GM23338 (cell line): ENCODE results near the gene LEAP2. TPM values are rescaled to one million over a fixed set of nuclear protein-coding genes. Genes with fewer than 3 reads are reported as not detected.

Source experiments
- ATAC-seq: fragments of 200-7000 bp; cut with Tn5 transposase; 3 replicates; pipeline ENCODE4 v1.9.1; 2020
- DNase-seq: peaks from one replicate; pipeline ENCODE4 v3.0.0-alpha.2; 2015; ENCODE audit warnings: low spot score
- H2AFZ ChIP-seq: fragments of 200-600 bp; sonication (generic); 2 replicates; pipeline ENCODE4 v1.8.0; 2016; ENCODE audit warnings: antibody characterized with exemption, mild to moderate bottlenecking, moderate library complexity
- H3F3A ChIP-seq: fragments of 200-600 bp; sonication (generic); replicated peaks from 2 replicates; pipeline ENCODE4 v1.8.0; 2017; ENCODE audit warnings: antibody characterized with exemption, mixed run types, low read depth
- H3K27ac ChIP-seq: fragments of 200-600 bp; sonication (generic); 2 replicates; pipeline ENCODE4 v1.6.1; 2016; ENCODE audit warnings: low read depth
- H3K27me3 ChIP-seq: fragments of 200-600 bp; sonication (generic); 2 replicates; pipeline ENCODE4 v1.8.0; 2016; ENCODE audit warnings: mild to moderate bottlenecking, mixed run types, moderate library complexity; ENCODE audit not compliant: insufficient read depth
- H3K36me3 ChIP-seq: fragments of 200-600 bp; sonication (generic); 2 replicates; pipeline ENCODE4 v1.8.0; 2016; ENCODE audit warnings: mild to moderate bottlenecking; ENCODE audit not compliant: insufficient read depth
- H3K4me1 ChIP-seq: fragments of 200-600 bp; sonication (generic); 2 replicates; pipeline ENCODE4 v1.8.0; 2016; ENCODE audit warnings: mild to moderate bottlenecking, moderate library complexity; ENCODE audit not compliant: insufficient read depth
- H3K4me2 ChIP-seq: fragments of 200-600 bp; sonication (generic); 2 replicates; pipeline ENCODE4 v1.7.1; 2017; ENCODE audit warnings: mixed run types
- H3K4me3 ChIP-seq: fragments of 200-600 bp; sonication (generic); 2 replicates; pipeline ENCODE4 v1.6.1; 2016; ENCODE audit warnings: mixed run types
- H3K79me2 ChIP-seq: fragments of 200-600 bp; sonication (generic); replicated peaks from 2 replicates; pipeline ENCODE4 v1.8.0; 2017; ENCODE audit warnings: mild to moderate bottlenecking; ENCODE audit not compliant: insufficient read depth
- H3K9me2 ChIP-seq: fragments of 200-600 bp; sonication (generic); 2 replicates; pipeline ENCODE4 v1.8.0; 2017; ENCODE audit not compliant: insufficient read depth
- H4K20me1 ChIP-seq: fragments of 200-600 bp; sonication (generic); replicated peaks from 2 replicates; pipeline ENCODE4 v1.8.0; 2017; ENCODE audit warnings: mild to moderate bottlenecking; ENCODE audit not compliant: insufficient read depth
- H3K27ac Mint-ChIP-seq: 2 replicates; pipeline ENCODE4 v1.8.0; 2020; ENCODE audit warnings: inconsistent platforms, mild to moderate bottlenecking, moderate library complexity, mixed read lengths
- H3K27me3 Mint-ChIP-seq: 3 replicates; pipeline ENCODE4 v1.8.0; 2022; ENCODE audit warnings: low read depth, mild to moderate bottlenecking, moderate library complexity, mixed read lengths, inconsistent platforms; ENCODE audit not compliant: insufficient read depth, poor library complexity
- H3K36me3 Mint-ChIP-seq: 3 replicates; pipeline ENCODE4 v1.8.0; 2021; ENCODE audit warnings: low read depth, mild to moderate bottlenecking, inconsistent platforms, moderate library complexity, mixed read lengths
- H3K4me1 Mint-ChIP-seq: 3 replicates; pipeline ENCODE4 v1.8.0; 2020; ENCODE audit warnings: mild to moderate bottlenecking, inconsistent platforms, mixed read lengths
- H3K4me3 Mint-ChIP-seq: 3 replicates; pipeline ENCODE4 v1.8.0; 2021; ENCODE audit warnings: moderate library complexity, mild to moderate bottlenecking, inconsistent platforms, mixed read lengths
- H3K9me3 Mint-ChIP-seq: 3 replicates; pipeline ENCODE4 v1.8.0; 2020; ENCODE audit warnings: moderate library complexity, mild to moderate bottlenecking, inconsistent platforms, mixed read lengths
- CREB1 ChIP-seq: fragments of 250-450 bp; sonication (Bioruptor Pico); IDR thresholded peaks from 2 replicates; pipeline ENCODE4 v1.5.0; 2020; ENCODE audit warnings: low read depth, mild to moderate bottlenecking, moderate library complexity
- EZH2 ChIP-seq: fragments of 200-600 bp; sonication (generic); IDR thresholded peaks from one replicate; pipeline ENCODE4 v1.8.0; 2017; ENCODE audit warnings: antibody characterized with exemption, mild to moderate bottlenecking, low read depth; ENCODE audit not compliant: unreplicated experiment
- EZH2phosphoT487 ChIP-seq: fragments of 200-600 bp; sonication (generic); IDR thresholded peaks from one replicate; pipeline ENCODE4 v1.8.1; 2018; ENCODE audit warnings: antibody characterized with exemption; ENCODE audit not compliant: unreplicated experiment
- JUNB ChIP-seq: IDR thresholded peaks from one replicate; pipeline ENCODE4 v1.6.1; 2016; ENCODE audit warnings: antibody characterized with exemption; ENCODE audit not compliant: unreplicated experiment
- NANOG ChIP-seq: IDR thresholded peaks from 2 replicates; pipeline ENCODE4 v1.6.1; 2016; ENCODE audit warnings: antibody characterized with exemption, borderline replicate concordance
- POLR2AphosphoS5 ChIP-seq: IDR thresholded peaks from 2 replicates; pipeline ENCODE4 v1.6.1; 2016; ENCODE audit warnings: antibody characterized with exemption, low read depth
- STAT1 ChIP-seq: IDR thresholded peaks from one replicate; pipeline ENCODE4 v1.6.1; 2016; ENCODE audit warnings: antibody characterized with exemption; ENCODE audit not compliant: unreplicated experiment
- ZNF114 ChIP-seq: fragments of 250-450 bp; sonication (Bioruptor Pico); IDR thresholded peaks from 2 replicates; pipeline ENCODE4 v1.5.0; 2020; ENCODE audit warnings: mild to moderate bottlenecking, moderate library complexity
- ZNF331 ChIP-seq: fragments of 250-450 bp; sonication (Bioruptor Pico); IDR thresholded peaks from 2 replicates; pipeline ENCODE4 v1.5.0; 2020; ENCODE audit warnings: low read depth, mild to moderate bottlenecking, moderate library complexity
- polyA plus RNA-seq: library from polyadenylated mRNA; unstranded; fragments of >200 nt; fragmentation: Nextera tagmentation; extraction: Ambion mirVana; gene quantifications from 2 replicates; pipeline ENCODE4 v1.2.1, GENCODE V29; 2016
- total RNA-seq: library from RNA; depleted of rRNA; stranded (reverse); fragments of >200 nt; shearing (Covaris generic); gene quantifications from 2 replicates; pipeline ENCODE4 v1.2.3, GENCODE V29; 2014
- TF ChIP-seq, protein P1 (sequence below): fragments of 250-450 bp; sonication (Bioruptor Pico); IDR thresholded peaks from 2 replicates; pipeline ENCODE4 v1.5.0; 2020; ENCODE audit warnings: mild to moderate bottlenecking, moderate library complexity
- TF ChIP-seq, protein P2 (sequence below), 2 experiments: fragments of 200-600 bp in 1 of 2; sonication (generic) in 1 of 2; conservative IDR thresholded peaks; 2 replicates each; pipeline versions ENCODE4 v1.5.1 to v1.6.1; 2016 to 2017; ENCODE audit warnings: antibody characterized with exemption in 2 of 2, low read depth in 2 of 2, mild to moderate bottlenecking in 2 of 2, moderate library complexity in 1 of 2
- TF ChIP-seq, protein P3 (sequence below): IDR thresholded peaks from one replicate; pipeline ENCODE4 v1.6.1; 2018; ENCODE audit warnings: antibody characterized with exemption; ENCODE audit not compliant: unreplicated experiment
- TF ChIP-seq, protein P4 (sequence below): IDR thresholded peaks from 2 replicates; pipeline ENCODE4 v1.6.1; 2016; ENCODE audit warnings: antibody characterized with exemption

LEAP2 gene
- total and polyA plus RNA-seq, 2 experiments from 2014 or later = 1.5 to 1.8 TPM

DNA sequence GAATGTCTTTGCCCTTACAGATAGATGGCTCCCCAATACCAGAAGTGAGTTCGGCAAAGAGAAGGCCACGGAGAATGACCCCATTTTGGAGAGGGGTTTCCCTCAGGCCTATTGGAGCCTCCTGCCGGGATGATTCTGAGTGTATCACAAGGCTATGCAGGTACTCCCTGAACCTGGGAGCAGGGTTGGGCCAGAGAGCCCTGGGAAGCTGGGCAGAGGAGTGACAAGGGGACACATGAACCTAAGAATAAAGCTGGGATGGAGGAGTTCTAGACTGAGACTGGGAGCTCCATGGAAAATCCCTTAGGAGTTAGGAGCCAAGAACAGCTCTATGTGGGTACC lies 433 bp downstream of the LEAP2 start:
- Mint-ChIP-seq H3K4me3 (no peak overlapping the region), H3K4me1 (no peaks in the 10 kb centered on the region), H3K27ac (no peak overlapping the region), H3K9me3 (no peaks in the 10 kb centered on the region), H3K36me3 (peaks cover 21% of the 10 kb centered on the region), H3K27me3 (peaks cover 6% of the 10 kb centered on the region)
- DNase-seq = no peak
- Histone ChIP-seq H3K4me1 (no peaks in the 10 kb centered on the region), H3F3A (peaks cover 2% of the 10 kb centered on the region; the same call in 1 of the 2 replicates), H3K4me3 (no peak overlapping the region), H3K36me3 (peaks cover under 1% of the 10 kb centered on the region; the same call in 1 of the 2 replicates), H4K20me1 (no peaks in the 10 kb centered on the region; the same call in 1 of the 2 replicates), H2AFZ (no peak overlapping the region), H3K27me3 (no peaks in the 10 kb centered on the region), H3K4me2 (no peak overlapping the region), H3K27ac (no peak overlapping the region), H3K9me2 (no peaks in the 10 kb centered on the region), H3K79me2 (no peaks in the 10 kb centered on the region)
- no peak for TF ChIP-seq CREB1 (CRISPR knock-in tag)
- TF ChIP-seq, protein P1, sequence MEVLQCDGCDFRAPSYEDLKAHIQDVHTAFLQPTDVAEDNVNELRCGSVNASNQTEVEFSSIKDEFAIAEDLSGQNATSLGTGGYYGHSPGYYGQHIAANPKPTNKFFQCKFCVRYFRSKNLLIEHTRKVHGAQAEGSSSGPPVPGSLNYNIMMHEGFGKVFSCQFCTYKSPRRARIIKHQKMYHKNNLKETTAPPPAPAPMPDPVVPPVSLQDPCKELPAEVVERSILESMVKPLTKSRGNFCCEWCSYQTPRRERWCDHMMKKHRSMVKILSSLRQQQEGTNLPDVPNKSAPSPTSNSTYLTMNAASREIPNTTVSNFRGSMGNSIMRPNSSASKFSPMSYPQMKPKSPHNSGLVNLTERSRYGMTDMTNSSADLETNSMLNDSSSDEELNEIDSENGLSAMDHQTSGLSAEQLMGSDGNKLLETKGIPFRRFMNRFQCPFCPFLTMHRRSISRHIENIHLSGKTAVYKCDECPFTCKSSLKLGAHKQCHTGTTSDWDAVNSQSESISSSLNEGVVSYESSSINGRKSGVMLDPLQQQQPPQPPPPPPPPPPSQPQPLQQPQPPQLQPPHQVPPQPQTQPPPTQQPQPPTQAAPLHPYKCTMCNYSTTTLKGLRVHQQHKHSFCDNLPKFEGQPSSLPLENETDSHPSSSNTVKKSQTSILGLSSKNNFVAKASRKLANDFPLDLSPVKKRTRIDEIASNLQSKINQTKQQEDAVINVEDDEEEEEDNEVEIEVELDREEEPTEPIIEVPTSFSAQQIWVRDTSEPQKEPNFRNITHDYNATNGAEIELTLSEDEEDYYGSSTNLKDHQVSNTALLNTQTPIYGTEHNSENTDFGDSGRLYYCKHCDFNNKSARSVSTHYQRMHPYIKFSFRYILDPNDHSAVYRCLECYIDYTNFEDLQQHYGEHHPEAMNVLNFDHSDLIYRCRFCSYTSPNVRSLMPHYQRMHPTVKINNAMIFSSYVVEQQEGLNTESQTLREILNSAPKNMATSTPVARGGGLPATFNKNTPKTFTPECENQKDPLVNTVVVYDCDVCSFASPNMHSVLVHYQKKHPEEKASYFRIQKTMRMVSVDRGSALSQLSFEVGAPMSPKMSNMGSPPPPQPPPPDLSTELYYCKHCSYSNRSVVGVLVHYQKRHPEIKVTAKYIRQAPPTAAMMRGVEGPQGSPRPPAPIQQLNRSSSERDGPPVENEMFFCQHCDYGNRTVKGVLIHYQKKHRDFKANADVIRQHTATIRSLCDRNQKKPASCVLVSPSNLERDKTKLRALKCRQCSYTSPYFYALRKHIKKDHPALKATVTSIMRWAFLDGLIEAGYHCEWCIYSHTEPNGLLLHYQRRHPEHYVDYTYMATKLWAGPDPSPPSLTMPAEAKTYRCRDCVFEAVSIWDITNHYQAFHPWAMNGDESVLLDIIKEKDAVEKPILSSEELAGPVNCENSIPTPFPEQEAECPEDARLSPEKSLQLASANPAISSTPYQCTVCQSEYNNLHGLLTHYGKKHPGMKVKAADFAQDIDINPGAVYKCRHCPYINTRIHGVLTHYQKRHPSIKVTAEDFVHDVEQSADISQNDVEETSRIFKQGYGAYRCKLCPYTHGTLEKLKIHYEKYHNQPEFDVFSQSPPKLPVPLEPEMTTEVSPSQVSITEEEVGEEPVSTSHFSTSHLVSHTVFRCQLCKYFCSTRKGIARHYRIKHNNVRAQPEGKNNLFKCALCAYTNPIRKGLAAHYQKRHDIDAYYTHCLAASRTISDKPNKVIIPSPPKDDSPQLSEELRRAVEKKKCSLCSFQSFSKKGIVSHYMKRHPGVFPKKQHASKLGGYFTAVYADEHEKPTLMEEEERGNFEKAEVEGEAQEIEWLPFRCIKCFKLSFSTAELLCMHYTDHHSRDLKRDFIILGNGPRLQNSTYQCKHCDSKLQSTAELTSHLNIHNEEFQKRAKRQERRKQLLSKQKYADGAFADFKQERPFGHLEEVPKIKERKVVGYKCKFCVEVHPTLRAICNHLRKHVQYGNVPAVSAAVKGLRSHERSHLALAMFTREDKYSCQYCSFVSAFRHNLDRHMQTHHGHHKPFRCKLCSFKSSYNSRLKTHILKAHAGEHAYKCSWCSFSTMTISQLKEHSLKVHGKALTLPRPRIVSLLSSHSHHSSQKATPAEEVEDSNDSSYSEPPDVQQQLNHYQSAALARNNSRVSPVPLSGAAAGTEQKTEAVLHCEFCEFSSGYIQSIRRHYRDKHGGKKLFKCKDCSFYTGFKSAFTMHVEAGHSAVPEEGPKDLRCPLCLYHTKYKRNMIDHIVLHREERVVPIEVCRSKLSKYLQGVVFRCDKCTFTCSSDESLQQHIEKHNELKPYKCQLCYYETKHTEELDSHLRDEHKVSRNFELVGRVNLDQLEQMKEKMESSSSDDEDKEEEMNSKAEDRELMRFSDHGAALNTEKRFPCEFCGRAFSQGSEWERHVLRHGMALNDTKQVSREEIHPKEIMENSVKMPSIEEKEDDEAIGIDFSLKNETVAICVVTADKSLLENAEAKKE = no peak
- no peak for TF ChIP-seq POLR2AphosphoS5
- TF ChIP-seq, protein P2, sequence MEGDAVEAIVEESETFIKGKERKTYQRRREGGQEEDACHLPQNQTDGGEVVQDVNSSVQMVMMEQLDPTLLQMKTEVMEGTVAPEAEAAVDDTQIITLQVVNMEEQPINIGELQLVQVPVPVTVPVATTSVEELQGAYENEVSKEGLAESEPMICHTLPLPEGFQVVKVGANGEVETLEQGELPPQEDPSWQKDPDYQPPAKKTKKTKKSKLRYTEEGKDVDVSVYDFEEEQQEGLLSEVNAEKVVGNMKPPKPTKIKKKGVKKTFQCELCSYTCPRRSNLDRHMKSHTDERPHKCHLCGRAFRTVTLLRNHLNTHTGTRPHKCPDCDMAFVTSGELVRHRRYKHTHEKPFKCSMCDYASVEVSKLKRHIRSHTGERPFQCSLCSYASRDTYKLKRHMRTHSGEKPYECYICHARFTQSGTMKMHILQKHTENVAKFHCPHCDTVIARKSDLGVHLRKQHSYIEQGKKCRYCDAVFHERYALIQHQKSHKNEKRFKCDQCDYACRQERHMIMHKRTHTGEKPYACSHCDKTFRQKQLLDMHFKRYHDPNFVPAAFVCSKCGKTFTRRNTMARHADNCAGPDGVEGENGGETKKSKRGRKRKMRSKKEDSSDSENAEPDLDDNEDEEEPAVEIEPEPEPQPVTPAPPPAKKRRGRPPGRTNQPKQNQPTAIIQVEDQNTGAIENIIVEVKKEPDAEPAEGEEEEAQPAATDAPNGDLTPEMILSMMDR (conservative IDR thresholded peaks at IDR 0.05; ENCODE audit: low read depth in 2 of 2) = no peak
- no peak for TF ChIP-seq EZH2
- no peak for TF ChIP-seq EZH2phosphoT487
- TF ChIP-seq JUNB = no peak
- no peak for TF ChIP-seq ZNF114 (CRISPR knock-in tag)
- TF ChIP-seq, protein P3, sequence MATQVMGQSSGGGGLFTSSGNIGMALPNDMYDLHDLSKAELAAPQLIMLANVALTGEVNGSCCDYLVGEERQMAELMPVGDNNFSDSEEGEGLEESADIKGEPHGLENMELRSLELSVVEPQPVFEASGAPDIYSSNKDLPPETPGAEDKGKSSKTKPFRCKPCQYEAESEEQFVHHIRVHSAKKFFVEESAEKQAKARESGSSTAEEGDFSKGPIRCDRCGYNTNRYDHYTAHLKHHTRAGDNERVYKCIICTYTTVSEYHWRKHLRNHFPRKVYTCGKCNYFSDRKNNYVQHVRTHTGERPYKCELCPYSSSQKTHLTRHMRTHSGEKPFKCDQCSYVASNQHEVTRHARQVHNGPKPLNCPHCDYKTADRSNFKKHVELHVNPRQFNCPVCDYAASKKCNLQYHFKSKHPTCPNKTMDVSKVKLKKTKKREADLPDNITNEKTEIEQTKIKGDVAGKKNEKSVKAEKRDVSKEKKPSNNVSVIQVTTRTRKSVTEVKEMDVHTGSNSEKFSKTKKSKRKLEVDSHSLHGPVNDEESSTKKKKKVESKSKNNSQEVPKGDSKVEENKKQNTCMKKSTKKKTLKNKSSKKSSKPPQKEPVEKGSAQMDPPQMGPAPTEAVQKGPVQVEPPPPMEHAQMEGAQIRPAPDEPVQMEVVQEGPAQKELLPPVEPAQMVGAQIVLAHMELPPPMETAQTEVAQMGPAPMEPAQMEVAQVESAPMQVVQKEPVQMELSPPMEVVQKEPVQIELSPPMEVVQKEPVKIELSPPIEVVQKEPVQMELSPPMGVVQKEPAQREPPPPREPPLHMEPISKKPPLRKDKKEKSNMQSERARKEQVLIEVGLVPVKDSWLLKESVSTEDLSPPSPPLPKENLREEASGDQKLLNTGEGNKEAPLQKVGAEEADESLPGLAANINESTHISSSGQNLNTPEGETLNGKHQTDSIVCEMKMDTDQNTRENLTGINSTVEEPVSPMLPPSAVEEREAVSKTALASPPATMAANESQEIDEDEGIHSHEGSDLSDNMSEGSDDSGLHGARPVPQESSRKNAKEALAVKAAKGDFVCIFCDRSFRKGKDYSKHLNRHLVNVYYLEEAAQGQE = no peak
- TF ChIP-seq STAT1 = no peak
- TF ChIP-seq, protein P4, sequence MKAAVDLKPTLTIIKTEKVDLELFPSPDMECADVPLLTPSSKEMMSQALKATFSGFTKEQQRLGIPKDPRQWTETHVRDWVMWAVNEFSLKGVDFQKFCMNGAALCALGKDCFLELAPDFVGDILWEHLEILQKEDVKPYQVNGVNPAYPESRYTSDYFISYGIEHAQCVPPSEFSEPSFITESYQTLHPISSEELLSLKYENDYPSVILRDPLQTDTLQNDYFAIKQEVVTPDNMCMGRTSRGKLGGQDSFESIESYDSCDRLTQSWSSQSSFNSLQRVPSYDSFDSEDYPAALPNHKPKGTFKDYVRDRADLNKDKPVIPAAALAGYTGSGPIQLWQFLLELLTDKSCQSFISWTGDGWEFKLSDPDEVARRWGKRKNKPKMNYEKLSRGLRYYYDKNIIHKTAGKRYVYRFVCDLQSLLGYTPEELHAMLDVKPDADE = no peak
- no peak for TF ChIP-seq NANOG
- TF ChIP-seq ZNF331 (CRISPR knock-in tag) = no peak
- no peak for ATAC-seq
